ENCODE data around the gene PCLO.

DNA sequence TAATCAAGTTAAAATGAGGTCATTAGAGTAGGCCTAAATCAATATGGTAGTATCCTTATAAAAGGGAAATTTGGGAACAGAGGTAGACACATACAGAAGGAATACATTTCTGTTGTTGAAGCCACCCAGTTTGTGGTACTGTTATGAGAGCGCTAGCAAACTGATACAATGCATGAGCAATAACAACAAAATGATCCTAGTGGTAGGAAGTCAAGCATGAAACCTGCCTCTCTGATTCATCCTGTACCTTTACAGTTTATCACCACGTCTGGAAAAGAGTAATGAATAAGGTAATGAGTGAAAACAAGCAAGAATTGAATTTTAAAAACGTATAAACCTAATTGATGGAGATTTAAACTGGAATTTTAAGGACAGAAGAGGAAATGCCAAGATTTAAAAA is 217.2 kb downstream of the PCLO start:
- TF ChIP-seq CTCF (IDR thresholded peaks at IDR 0.05; ENCODE audit: control extremely low read depth in 1 of 3, insufficient read depth in 1 of 3, low read depth in 1 of 3, low read length in 3 of 3) (no peak), MAX (IDR thresholded peaks at IDR 0.05) (no peak), SUZ12 (IDR thresholded peaks at IDR 0.05; ENCODE audit: low read length) (no peak), KDM4A (IDR thresholded peaks at IDR 0.05; ENCODE audit: low read depth, low read length, severe bottlenecking) (no peak), CHD2 (IDR thresholded peaks at IDR 0.05; ENCODE audit: low read length) (no peak), POLR2A (IDR thresholded peaks at IDR 0.05; ENCODE audit: control extremely low read depth in 1 of 2, low read depth in 2 of 2, low read length in 2 of 2) (no peak), POLR2AphosphoS5 (IDR thresholded peaks at IDR 0.05; ENCODE audit: low read depth, low read length) (no peak), GTF2F1 (IDR thresholded peaks at IDR 0.05; ENCODE audit: borderline replicate concordance, low read depth, low read length) (no peak), SP2 (IDR thresholded peaks at IDR 0.05; ENCODE audit: low read length) (no peak), ZNF274 (IDR thresholded peaks at IDR 0.05; ENCODE audit: borderline replicate concordance, extremely low read depth, low read length) (no peak), CTBP2 (IDR thresholded peaks at IDR 0.05; ENCODE audit: borderline replicate concordance, insufficient read depth, insufficient read length, low read length) (no peak), RAD21 (IDR thresholded peaks at IDR 0.05 in 1 of 2, conservative IDR thresholded peaks at IDR 0.05 in 1 of 2; ENCODE audit: low read depth in 2 of 2, low read length in 2 of 2) (no peak), MAFK (IDR thresholded peaks at IDR 0.05; ENCODE audit: low read depth, low read length) (no peak)
- TF ChIP-seq, protein P1, sequence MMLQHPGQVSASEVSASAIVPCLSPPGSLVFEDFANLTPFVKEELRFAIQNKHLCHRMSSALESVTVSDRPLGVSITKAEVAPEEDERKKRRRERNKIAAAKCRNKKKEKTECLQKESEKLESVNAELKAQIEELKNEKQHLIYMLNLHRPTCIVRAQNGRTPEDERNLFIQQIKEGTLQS (IDR thresholded peaks at IDR 0.05; ENCODE audit: insufficient read depth, low read depth, low read length): no peak
